ENCODE measurements around the gene RNU6-9.

Gene RNU6-9

DNA sequence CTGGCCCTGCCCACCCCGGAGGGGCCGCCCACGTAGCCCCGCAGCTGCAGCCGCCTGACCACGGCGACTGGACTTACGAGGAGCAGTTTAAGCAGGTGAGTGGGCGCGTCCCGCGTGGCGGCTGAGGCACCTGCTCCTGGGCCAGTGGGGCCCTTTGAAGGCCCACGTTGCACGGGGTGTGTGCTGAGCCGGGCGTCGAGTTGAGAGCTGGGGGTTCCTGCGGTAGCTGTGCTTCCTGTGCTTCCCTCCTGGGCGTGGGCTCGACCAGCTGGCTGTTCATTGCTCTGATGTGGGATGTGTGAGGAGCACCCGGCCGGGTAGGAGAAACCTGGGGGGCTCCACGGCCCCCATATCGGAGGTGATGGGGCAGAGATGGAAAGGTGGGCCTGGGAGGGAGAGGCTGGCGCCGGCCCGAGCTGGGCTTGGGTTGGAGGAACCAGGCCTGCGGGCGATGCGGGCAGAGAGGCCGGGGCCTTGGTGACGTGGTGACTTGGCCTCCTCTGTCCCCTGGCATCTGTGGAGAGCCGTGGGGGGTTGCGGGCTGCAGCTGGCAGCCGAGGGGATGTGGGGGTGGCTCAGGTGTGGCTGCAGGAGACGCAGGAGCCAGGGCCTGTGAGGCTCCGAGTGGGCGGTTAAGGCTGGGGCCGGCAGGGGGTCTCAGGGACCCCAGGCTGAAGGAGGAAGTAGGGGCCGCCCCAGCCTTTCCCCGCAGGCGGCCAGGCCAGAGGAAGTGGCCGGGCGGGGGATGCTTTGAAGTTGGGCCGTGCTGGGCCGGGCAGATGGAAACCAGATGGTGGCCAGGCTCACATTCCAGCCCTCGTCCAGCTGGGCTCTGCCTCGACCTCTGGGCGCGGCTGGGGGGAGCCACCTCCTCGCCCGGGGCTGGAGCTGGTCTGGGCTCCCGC, 39.6 kb downstream of the RNU6-9 start:
- TF ChIP-seq, protein P1, sequence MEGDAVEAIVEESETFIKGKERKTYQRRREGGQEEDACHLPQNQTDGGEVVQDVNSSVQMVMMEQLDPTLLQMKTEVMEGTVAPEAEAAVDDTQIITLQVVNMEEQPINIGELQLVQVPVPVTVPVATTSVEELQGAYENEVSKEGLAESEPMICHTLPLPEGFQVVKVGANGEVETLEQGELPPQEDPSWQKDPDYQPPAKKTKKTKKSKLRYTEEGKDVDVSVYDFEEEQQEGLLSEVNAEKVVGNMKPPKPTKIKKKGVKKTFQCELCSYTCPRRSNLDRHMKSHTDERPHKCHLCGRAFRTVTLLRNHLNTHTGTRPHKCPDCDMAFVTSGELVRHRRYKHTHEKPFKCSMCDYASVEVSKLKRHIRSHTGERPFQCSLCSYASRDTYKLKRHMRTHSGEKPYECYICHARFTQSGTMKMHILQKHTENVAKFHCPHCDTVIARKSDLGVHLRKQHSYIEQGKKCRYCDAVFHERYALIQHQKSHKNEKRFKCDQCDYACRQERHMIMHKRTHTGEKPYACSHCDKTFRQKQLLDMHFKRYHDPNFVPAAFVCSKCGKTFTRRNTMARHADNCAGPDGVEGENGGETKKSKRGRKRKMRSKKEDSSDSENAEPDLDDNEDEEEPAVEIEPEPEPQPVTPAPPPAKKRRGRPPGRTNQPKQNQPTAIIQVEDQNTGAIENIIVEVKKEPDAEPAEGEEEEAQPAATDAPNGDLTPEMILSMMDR (IDR thresholded peaks at IDR 0.05; ENCODE audit: control insufficient read depth, insufficient read depth, low read depth, low read length, missing control alignments), result no peak
- H3K4me3 ChIP-seq (ENCODE audit: control insufficient read depth, low read depth, low read length), result peak overlapping the region; percentile 2
- peak; percentile 63 for DNase-seq (ENCODE audit: low read depth)

GRCh38 chr19:933553-933882, 40.2 kb downstream of the RNU6-9 start:
- TF ChIP-seq, protein P1 (IDR thresholded peaks at IDR 0.05; ENCODE audit: control insufficient read depth, insufficient read depth, low read depth, low read length, missing control alignments), result no peak
- peak overlapping the region; percentile 2 for H3K4me3 ChIP-seq (ENCODE audit: control insufficient read depth, low read depth, low read length)
- no peak for DNase-seq (ENCODE audit: low read depth)

DNA sequence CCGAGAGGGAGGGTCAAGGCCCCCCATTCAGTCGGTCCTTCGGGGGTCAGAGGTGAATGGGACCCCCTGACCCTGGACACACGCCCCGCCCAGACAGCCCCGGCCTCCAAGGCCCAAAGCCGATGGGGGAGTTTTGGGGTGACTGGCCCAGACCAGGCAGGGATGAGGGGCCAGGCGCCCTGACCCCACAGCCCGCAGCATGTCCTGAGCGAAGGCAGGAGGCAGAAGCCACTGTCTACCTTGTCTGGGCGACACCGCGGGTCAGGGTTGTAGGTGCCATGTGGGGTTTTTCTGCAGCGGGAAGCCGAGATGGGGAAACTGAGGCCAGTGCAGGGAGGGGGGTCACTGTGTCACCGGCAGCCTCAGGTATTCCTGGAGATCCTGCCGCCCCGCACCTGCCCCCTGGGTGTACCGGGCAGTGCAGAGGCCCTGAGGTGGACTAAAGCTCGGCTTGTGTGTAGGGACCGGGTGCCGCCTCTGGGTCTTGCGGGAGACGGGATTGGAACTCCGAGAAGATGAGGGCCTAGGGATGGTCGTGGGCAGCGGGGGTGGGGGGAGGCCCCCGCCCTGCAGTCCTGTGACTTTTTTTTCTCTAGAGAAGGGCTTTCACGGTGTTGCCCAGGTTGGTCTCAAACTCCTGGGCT, 41.0 kb downstream of the RNU6-9 start:
- TF ChIP-seq, protein P1 (IDR thresholded peaks at IDR 0.05; ENCODE audit: control insufficient read depth, insufficient read depth, low read depth, low read length, missing control alignments), result no peak
- H3K4me3 ChIP-seq (ENCODE audit: control insufficient read depth, low read depth, low read length), result no peak overlapping the region
- no peak for DNase-seq (ENCODE audit: low read depth)

GRCh38 chr19:934865-935479, 41.7 kb downstream of the RNU6-9 start:
- TF ChIP-seq, protein P1 (IDR thresholded peaks at IDR 0.05; ENCODE audit: control insufficient read depth, insufficient read depth, low read depth, low read length, missing control alignments), result no peak
- DNase-seq (ENCODE audit: low read depth), result no peak
- H3K4me3 ChIP-seq (ENCODE audit: control insufficient read depth, low read depth, low read length), result no peak overlapping the region

GRCh38 chr19:936175-936546, 42.9 kb downstream of the RNU6-9 start:
- no peak overlapping the region for H3K4me3 ChIP-seq (ENCODE audit: control insufficient read depth, low read depth, low read length)
- TF ChIP-seq, protein P1 (IDR thresholded peaks at IDR 0.05; ENCODE audit: control insufficient read depth, insufficient read depth, low read depth, low read length, missing control alignments), result no peak
- no peak for DNase-seq (ENCODE audit: low read depth)

DNA sequence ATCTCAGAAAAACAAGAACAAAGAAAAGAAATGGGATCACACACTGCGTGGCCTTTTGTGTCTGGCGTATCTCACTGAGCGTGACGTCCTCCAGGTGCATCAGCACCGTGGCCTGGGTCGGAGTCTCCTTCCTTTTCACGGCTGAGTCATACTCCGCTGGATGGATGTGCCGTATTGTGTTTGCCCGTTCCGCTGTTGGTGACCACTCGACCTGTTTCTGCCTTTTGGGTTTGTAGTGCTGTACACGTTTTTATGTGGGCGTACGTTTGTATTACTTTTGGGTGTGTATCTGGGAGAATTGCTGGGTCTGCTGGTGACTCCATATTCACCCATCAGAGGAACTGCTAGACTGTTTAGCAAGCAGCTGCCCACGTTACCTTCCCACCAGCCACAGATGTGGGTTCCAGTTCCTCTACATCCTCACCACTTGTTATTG, 44.0 kb downstream of the RNU6-9 start:
- no peak for DNase-seq (ENCODE audit: low read depth)
- H3K4me3 ChIP-seq (ENCODE audit: control insufficient read depth, low read depth, low read length), result no peak overlapping the region
- TF ChIP-seq, protein P1 (IDR thresholded peaks at IDR 0.05; ENCODE audit: control insufficient read depth, insufficient read depth, low read depth, low read length, missing control alignments), result no peak
